Putamen (tissue), 1 donor: ENCODE measurements around the gene FKBP8.

ENCODE experiments used
- DNase-seq: peaks from one replicate; pipeline ENCODE4 v3.0.0-alpha.2; 2016; ENCODE audit warnings: low spot score

The FKBP8 gene

GRCh38 chr19:18483119-18483890 lies 60.1 kb downstream of the FKBP8 start:
- no peak for DNase-seq
